Activated naive CD4-positive, alpha-beta T cell treated with anti-CD3 and anti-CD28 coated beads, Interleukin-2, amount 50 U/mL, for 72 hours (primary cell): ENCODE measurements around the gene CYB561D1. TPM values are rescaled to one million over a fixed set of nuclear protein-coding genes. Genes with fewer than 3 reads are reported as not detected.
A peak's percentile ranks its signal among the peaks of the same experiment; 100 is the strongest.
"Not testable (repeated sequence)": the region's sequence is repeated elsewhere in the genome, so short reads cannot be mapped to it uniquely, and the experiment has no call there.

Experiments
- ATAC-seq, 2 donors: fragments of 150-1000 bp; cut with Tn5 transposase; 2 replicates each; pipeline ENCODE4 v1.10.0; 2021; ENCODE audit warnings: mild to moderate bottlenecking in 2 of 2, moderate library complexity in 2 of 2
- DNase-seq, 2 donors: peaks; one replicate each; pipeline ENCODE4 v3.0.0; 2021 to 2022; ENCODE audit warnings: low spot score in 2 of 2
- H3K27ac Mint-ChIP-seq, 2 donors: one replicate each; pipeline ENCODE4 v1.8.0; 2022; ENCODE audit warnings: mild to moderate bottlenecking in 2 of 2, mixed read lengths in 2 of 2
- H3K36me3 Mint-ChIP-seq, 2 donors: one replicate each; pipeline ENCODE4 v1.8.0; 2022; ENCODE audit warnings: mixed read lengths in 2 of 2
- H3K9me3 Mint-ChIP-seq, 2 donors: one replicate each; pipeline ENCODE4 v1.8.0; 2022; ENCODE audit warnings: mixed read lengths in 2 of 2
- total RNA-seq, 2 donors: library from RNA; stranded (reverse); gene quantifications; one replicate each; pipeline ENCODE4 v1.2.3, GENCODE V29; 2022

Gene CYB561D1
- 10 to 100 TPM; 11.3 to 14.9 TPM for total RNA-seq

GRCh38 chr1:109493805-109494539 lies at the start of gene CYB561D1:
Gene CYB561D1, plus strand, starts transcription at chr1:109494094. Its CDS starts 46 bp downstream, at chr1:109494140.
- DNase-seq: peak; percentile 92 to 97
- no peaks in the 10 kb centered on the region for H3K9me3 Mint-ChIP-seq
- peak within 1 kb of the TSS; percentile 91 to 96 for H3K27ac Mint-ChIP-seq
- H3K36me3 Mint-ChIP-seq: peaks cover 0 to 17% of the 10 kb centered on the region in 2 donors
- ATAC-seq: peak; percentile 90

- ATAC-seq (no peak), DNase-seq (no peak)
- Mint-ChIP-seq H3K9me3 (no peaks in the 10 kb centered on the region), H3K27ac (no peak overlapping the region), H3K36me3 (no peaks in the 10 kb centered on the region)
These were observed 49.5 kb upstream of the CYB561D1 start for GRCh38 chr1:109444346-109444745.

- not testable (repeated sequence) for H3K36me3 Mint-ChIP-seq, H3K9me3 Mint-ChIP-seq
These were observed 47.8 kb upstream of the CYB561D1 start for GRCh38 chr1:109445949-109446695.

GRCh38 chr1:109447524-109447923 lies 46.4 kb upstream of the CYB561D1 start:
- no peaks in the 10 kb centered on the region for H3K9me3 Mint-ChIP-seq
- ATAC-seq (no peak), DNase-seq (no peak)
- no peak overlapping the region for H3K27ac Mint-ChIP-seq
- H3K36me3 Mint-ChIP-seq: no peaks in the 10 kb centered on the region

More at GRCh38 chr1:109445949-109446695, 47.8 kb upstream of the CYB561D1 start:
- not testable (repeated sequence) for ATAC-seq, H3K27ac Mint-ChIP-seq, DNase-seq

- H3K27ac Mint-ChIP-seq: no peak overlapping the region
- ATAC-seq (no peak), DNase-seq (no peak)
- peaks cover 0 to 13% of the 10 kb centered on the region in 2 donors for H3K9me3 Mint-ChIP-seq
- H3K36me3 Mint-ChIP-seq: peaks cover 10 to 22% of the 10 kb centered on the region in 2 donors
These were observed 39.3 kb upstream of the CYB561D1 start for GRCh38 chr1:109454497-109455133.

GRCh38 chr1:109457819-109458218 lies 36.1 kb upstream of the CYB561D1 start:
- ATAC-seq (no peak), DNase-seq (no peak)
- Mint-ChIP-seq H3K9me3 (peaks cover 0 to 13% of the 10 kb centered on the region in 2 donors), H3K27ac (no peak overlapping the region), H3K36me3 (peaks cover 10 to 22% of the 10 kb centered on the region in 2 donors)

GRCh38 chr1:109466125-109466451 lies 27.8 kb upstream of the CYB561D1 start:
- Mint-ChIP-seq H3K27ac (peak overlapping the region in 1 of 2 donors; percentile 29), H3K9me3 (no peaks in the 10 kb centered on the region), H3K36me3 (no peaks in the 10 kb centered on the region)
- DNase-seq (no peak), ATAC-seq (no peak)

GRCh38 chr1:109466452-109467300 lies 27.2 kb upstream of the CYB561D1 start, which contains the start of gene SYPL2:
Gene SYPL2, plus strand, starts transcription at chr1:109466546. Its CDS starts 298 bp downstream, at chr1:109466844.
- ATAC-seq (peak; percentile 51 to 57), DNase-seq (no peak)
- H3K9me3 Mint-ChIP-seq: no peaks in the 10 kb centered on the region
- H3K27ac Mint-ChIP-seq: peak within 1 kb of the TSS in 1 of 2 donors; percentile 29
- H3K36me3 Mint-ChIP-seq: no peaks in the 10 kb centered on the region

GRCh38 chr1:109467301-109467777 lies 26.6 kb upstream of the CYB561D1 start:
- DNase-seq (no peak), ATAC-seq (no peak)
- no peaks in the 10 kb centered on the region for H3K36me3 Mint-ChIP-seq
- H3K27ac Mint-ChIP-seq: no peak overlapping the region
- H3K9me3 Mint-ChIP-seq: no peaks in the 10 kb centered on the region

GRCh38 chr1:109468061-109468460 lies 25.8 kb upstream of the CYB561D1 start:
- no peak for DNase-seq
- no peak for ATAC-seq
- Mint-ChIP-seq H3K36me3 (no peaks in the 10 kb centered on the region), H3K9me3 (no peaks in the 10 kb centered on the region), H3K27ac (no peak overlapping the region)

GRCh38 chr1:109468903-109469302 lies 25.0 kb upstream of the CYB561D1 start:
- no peak for ATAC-seq
- Mint-ChIP-seq H3K9me3 (no peaks in the 10 kb centered on the region), H3K36me3 (no peaks in the 10 kb centered on the region), H3K27ac (no peak overlapping the region)
- DNase-seq: no peak

GRCh38 chr1:109470245-109470644 lies 23.6 kb upstream of the CYB561D1 start:
- Mint-ChIP-seq H3K36me3 (no peaks in the 10 kb centered on the region), H3K27ac (no peak overlapping the region), H3K9me3 (no peaks in the 10 kb centered on the region)
- DNase-seq (no peak), ATAC-seq (no peak)

GRCh38 chr1:109472779-109473178 lies 21.1 kb upstream of the CYB561D1 start:
- Mint-ChIP-seq H3K9me3 (no peaks in the 10 kb centered on the region), H3K27ac (no peak overlapping the region), H3K36me3 (no peaks in the 10 kb centered on the region)
- DNase-seq: no peak
- no peak for ATAC-seq

GRCh38 chr1:109473284-109474057 lies 20.4 kb upstream of the CYB561D1 start:
- ATAC-seq, DNase-seq, H3K36me3 Mint-ChIP-seq, H3K27ac Mint-ChIP-seq, H3K9me3 Mint-ChIP-seq: not testable (repeated sequence)

- no peak for DNase-seq
- Mint-ChIP-seq H3K36me3 (no peaks in the 10 kb centered on the region), H3K9me3 (no peaks in the 10 kb centered on the region), H3K27ac (no peak overlapping the region)
- no peak for ATAC-seq
These were observed 19.2 kb upstream of the CYB561D1 start for GRCh38 chr1:109474697-109475096.

GRCh38 chr1:109475261-109475660 lies 18.6 kb upstream of the CYB561D1 start:
- peak in 1 of 2 donors; percentile 7 for DNase-seq
- Mint-ChIP-seq H3K36me3 (no peaks in the 10 kb centered on the region), H3K27ac (no peak overlapping the region), H3K9me3 (no peaks in the 10 kb centered on the region)
- ATAC-seq: no peak
